ENCODE measurements around the gene CCDC97. TPM values are rescaled to one million over a fixed set of nuclear protein-coding genes. Genes with fewer than 3 reads are reported as not detected.

Gene CCDC97
- total and polyA plus RNA-seq, 11 donors: 10.0 to 22.2 (median 14.2) TPM

- WGBS, 4 donors: 84 to 91% (median 87%) methylated on average over 8 of the region's 8 CpGs
- peaks cover 6 to 53% (median 31%) of the 10 kb centered on the region in 12 donors for H3K4me1 ChIP-seq
- ATAC-seq (no peak), DNase-seq (no peak)
- peak overlapping the region in 2 of 12 donors; percentile 64 to 65 for H3K4me3 ChIP-seq
- H3K27ac ChIP-seq: no peak overlapping the region
- TF ChIP-seq CTCF (IDR thresholded peaks at IDR 0.05) (no peak), POLR2A (IDR thresholded peaks at IDR 0.05) (no peak)
- intact Hi-C loops (cut with DNase I): loop anchor here in 4 of 10 donors (2.0 to 10.0 kb wide), 3 partner anchors 13 to 113 kb away; partner anchors contain the start of genes TGFB1 (in 3 of the 4) and B3GNT8 (in 1 of the 4)
- no peaks in the 10 kb centered on the region for H3K27me3 ChIP-seq
- no peaks in the 10 kb centered on the region for H3K9me3 ChIP-seq
- H3K36me3 ChIP-seq: peaks cover 0 to 62% (median 50%) of the 10 kb centered on the region in 9 donors
Observed at GRCh38 chr19:41311613-41312012, 1.6 kb downstream of the CCDC97 start.

- intact Hi-C loops (cut with DNase I): loop anchor here in 1 of 10 donors (10.0 kb wide), 1 partner anchor 108 kb away; the partner anchor contains the start of gene B3GNT8
- no peak for TF ChIP-seq CTCF (IDR thresholded peaks at IDR 0.05)
- TF ChIP-seq POLR2A (IDR thresholded peaks at IDR 0.05): no peak
- H3K4me3 ChIP-seq: no peak overlapping the region
- no peak overlapping the region for H3K27ac ChIP-seq
- peaks cover 3 to 94% (median 87%) of the 10 kb centered on the region in 9 donors for H3K36me3 ChIP-seq
- WGBS, 4 donors: 96 to 97% (median 96%) methylated on average over 23 to 24 of the region's 24 CpGs
- DNase-seq (peak in 1 of 5 donors; percentile 11), ATAC-seq (no peak)
- H3K27me3 ChIP-seq: no peaks in the 10 kb centered on the region
- H3K4me1 ChIP-seq: peaks cover 0 to 20% (median 7%) of the 10 kb centered on the region in 12 donors
- H3K9me3 ChIP-seq: no peaks in the 10 kb centered on the region
Observed at GRCh38 chr19:41316306-41316920, 6.4 kb downstream of the CCDC97 start.

- no peak for DNase-seq
- no peak for ATAC-seq
- Histone ChIP-seq H3K4me3 (no peak overlapping the region), H3K36me3 (peaks cover 3 to 88% (median 69%) of the 10 kb centered on the region in 9 donors), H3K9me3 (no peaks in the 10 kb centered on the region), H3K4me1 (peaks cover 0 to 32% (median 26%) of the 10 kb centered on the region in 12 donors), H3K27me3 (no peaks in the 10 kb centered on the region), H3K27ac (no peak overlapping the region)
- intact Hi-C loops (cut with DNase I): loop anchor here in 1 of 10 donors (10.0 kb wide), 1 partner anchor 106 kb away; the partner anchor contains the start of gene B3GNT8
- WGBS, 4 donors: 76 to 87% (median 84%) methylated on average over 19 of the region's 19 CpGs
- TF ChIP-seq POLR2A (IDR thresholded peaks at IDR 0.05) (no peak), CTCF (IDR thresholded peaks at IDR 0.05) (no peak)
Observed at GRCh38 chr19:41318696-41319499, 8.9 kb downstream of the CCDC97 start.

Measured in heart left ventricle (tissue), 16 donors.